ENCODE results near the gene SMIM13.

DNA sequence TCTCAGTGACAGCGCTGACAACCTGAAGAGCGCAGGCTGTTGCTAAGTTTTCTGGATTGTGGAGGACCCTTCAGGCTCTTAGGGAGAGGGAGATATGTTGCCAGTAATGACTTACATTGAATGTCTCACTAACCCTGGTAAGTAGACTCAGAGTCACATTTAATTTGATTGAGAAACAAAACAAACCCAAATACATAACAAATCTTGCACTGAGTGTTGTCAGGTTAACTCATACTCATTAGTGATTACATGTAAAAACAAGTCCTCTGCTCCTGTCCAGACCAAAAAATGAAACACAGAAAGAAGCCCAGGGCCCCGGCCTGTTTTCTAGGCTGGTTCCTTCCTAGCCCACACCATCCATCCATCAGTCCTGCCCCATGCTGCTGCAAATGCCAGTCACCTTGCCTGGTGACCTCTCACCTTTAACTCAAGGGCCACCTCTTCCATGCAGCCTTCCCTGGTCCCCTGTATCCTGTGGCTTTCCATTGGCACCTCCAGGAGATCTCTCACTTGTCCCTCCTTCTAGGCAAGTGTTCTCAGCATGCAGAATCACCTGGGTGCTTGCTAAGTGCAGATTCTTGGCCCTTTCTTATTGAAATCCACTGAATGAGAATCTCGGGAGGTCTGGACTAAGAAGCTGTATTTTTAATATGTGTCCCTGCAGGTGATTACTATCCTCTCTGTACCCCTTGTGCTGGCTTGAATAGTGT, 52.6 kb downstream of the SMIM13 start:
- TF ChIP-seq CREB1 (IDR thresholded peaks at IDR 0.05; ENCODE audit: low read depth) (no peak), FOXM1 (IDR thresholded peaks at IDR 0.05; ENCODE audit: borderline replicate concordance, low read depth) (no peak)

Measured in Ishikawa (cell line).